Astrocyte of the hippocampus (primary cell): ENCODE data around the gene FUT6.
A peak's percentile ranks its signal among the peaks of the same experiment; 100 is the strongest.
"Not testable (repeated sequence)": the region's sequence is repeated elsewhere in the genome, so short reads cannot be mapped to it uniquely, and the experiment has no call there.

ENCODE experiments used
- DNase-seq: peaks from one replicate; pipeline ENCODE4 v3.0.0; 2011; ENCODE audit warnings: low read depth, low spot score

The FUT6 gene, protein sequence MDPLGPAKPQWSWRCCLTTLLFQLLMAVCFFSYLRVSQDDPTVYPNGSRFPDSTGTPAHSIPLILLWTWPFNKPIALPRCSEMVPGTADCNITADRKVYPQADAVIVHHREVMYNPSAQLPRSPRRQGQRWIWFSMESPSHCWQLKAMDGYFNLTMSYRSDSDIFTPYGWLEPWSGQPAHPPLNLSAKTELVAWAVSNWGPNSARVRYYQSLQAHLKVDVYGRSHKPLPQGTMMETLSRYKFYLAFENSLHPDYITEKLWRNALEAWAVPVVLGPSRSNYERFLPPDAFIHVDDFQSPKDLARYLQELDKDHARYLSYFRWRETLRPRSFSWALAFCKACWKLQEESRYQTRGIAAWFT

DNA sequence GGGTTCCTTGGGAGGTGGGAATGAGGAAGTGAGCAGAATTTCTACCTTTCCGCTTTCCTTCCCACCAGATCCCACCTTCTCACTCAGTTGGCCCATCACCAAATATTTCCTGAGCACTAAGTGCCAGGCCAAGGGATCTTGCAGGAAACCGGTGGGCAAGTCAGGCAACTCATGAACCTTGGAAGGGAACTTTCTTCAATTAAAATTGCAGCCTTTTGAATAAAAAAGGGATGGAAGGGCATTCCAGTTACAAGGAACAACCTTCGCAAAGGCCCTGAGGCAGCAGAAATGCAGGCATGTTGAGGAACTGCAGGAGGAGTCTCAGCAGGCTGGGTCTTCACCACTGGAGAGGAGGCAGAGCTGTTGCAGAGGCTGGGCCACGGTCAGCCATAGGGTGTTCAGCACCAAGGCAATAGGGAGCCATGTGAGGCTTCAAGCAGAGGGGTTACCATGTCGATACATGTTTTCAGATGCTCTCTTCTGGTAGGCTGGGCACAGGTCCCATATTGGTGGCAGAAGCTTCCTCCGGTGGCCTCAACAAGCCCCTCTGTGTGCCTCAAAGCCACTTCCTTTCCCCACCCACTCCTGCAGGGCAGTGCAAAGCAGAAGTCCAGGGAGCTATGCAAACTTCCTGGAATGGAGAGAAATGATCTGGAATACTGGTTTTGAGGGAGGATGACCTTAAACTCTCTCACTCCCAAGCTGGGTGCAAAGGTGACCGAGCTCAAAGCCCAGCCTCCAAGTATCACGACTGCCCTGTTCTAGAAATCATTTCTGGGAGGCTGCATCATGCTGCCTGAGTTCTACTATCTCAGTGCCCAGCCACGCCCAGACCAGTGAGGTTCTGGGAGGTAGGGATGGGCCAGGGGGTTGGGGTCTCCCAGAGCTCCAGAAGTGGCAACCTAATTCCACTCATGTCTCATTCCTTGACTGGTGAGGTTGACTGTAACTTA is at the start of gene FUT6:
Gene FUT6, minus strand, starts transcription at position 638 of the 953 bp plus-strand sequence. CDS start 7,135 bp downstream, outside the sequence.
- DNase-seq: no peak

DNA sequence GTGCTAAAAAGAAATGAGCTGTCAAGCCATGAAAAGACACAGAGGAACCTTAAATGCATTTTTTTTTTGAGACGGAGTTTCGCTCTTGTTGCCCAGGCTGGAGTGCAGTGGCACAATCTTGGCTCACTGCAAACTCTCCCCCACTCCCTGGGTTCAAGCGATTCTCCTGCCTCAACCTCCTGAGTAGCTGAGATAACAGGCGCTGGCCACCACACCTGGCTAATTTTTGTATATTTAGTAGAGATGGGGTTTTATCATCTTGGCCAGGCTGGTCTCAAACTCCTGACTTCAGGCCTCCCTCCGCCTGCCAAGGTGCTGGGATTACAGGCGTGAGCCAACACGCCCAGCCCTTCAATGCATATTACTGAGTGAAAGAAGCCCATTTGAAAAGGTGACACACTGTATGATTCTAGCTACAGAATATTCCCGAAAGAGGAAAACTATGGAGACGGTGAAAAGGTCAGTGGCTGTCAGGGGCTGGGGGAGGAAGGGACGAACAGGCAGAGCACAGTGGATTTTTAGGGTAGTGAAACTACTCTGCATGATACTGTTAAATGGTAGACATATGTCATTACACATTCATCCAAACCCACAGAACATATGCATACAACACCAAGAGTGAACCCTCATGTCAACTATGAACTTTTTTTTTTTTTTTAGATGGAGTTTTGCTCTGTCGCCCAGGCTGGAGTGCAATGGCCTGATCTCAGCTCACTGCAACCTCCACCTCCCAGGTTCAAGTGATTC is 44.7 kb upstream of the FUT6 start:
- DNase-seq: not testable (repeated sequence)

DNA sequence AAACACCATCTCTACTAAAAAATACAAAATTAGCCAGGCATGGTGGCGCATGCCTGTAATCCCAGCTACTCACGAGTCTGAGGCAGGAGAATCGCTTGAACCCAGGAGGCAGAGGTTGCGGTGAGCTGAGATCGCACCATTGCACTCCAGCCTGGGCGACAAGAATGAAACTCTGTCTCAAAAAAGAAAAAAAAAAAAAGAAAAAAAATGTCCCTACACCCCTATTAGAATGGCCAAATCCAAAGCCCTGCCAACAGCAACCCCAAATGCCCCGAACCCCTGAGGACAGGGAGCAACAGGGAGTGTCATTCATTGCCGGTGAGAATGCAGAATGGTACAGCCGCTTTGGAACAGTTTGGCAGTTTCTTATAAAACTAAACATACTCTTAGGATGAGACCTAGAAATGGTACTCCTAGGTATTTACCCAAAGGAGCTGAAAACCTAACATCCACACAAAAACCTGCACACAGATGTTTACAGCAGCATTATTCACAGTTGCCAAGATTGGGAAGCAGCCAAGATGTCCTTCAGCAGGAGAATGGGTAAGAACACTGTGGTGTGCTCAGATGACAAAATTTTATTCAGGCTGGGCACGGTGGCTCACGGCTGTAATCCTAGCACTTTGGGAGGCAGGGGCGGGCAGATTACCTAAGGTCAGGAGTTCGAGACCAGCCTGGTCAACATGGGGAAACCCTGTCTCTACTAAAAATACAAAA is 43.8 kb upstream of the FUT6 start:
- DNase-seq: not testable (repeated sequence)

DNA sequence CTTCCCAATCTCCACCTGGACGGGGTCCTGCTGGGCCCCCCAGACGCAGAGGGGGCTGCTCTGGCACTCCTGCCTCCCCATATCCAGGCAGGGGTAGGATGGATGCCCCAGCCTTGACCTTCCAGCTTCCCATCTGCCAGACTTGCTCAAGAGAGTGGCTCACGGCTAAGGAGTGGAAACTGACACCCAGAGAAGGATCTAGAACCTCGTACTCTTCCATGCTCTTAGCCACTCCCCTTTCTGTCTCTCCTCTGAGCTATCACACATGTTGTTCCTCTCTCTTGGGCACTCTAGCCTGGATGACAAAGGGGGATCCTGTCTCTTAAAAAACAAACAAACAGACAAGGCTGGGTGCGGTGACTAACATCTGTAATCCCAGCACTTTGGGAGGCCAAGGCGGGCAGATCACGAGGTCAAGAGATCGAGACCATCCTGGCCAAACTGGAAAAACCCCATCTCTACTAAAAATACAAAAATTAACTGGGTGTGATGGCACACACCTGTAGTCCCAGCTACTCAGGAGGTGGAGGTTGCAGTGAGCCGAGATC is 43.0 kb upstream of the FUT6 start:
- no peak for DNase-seq

DNA sequence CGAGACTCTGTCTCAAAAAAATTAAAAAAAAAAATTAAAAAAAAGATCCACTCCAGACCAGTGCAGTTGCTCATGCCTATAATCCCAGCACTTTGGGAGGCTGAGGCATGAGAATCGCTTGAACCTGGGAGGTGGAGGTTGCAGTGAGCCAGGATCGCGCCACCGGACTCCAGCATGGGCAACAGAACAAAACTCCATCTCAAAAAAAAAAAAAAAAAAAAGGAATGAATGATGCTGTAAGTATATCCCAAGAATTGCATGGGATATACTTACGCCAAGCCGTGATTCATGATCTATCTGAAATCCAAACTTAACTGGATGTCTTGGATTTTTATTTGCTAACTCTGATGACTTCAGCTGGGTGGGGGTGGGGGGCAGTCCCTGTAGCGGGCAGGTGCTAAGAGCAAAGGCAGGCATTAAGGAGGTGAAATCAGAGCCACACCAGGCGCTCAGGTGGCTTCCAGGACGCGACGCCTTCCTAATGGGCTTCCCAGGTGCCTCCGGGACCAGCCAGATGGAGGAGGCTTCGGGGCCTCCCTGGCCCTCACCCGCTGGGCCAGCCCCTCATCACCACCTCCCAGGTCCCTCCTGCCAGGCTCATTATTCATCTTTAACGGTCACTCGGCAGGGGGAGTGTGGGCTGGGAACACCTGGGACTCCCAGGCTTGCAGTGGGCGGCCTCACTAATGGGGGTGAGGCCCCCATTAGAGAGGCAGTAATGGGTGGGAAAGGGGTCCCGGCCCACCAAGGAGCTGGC is 42.2 kb upstream of the FUT6 start:
- no peak for DNase-seq

DNA sequence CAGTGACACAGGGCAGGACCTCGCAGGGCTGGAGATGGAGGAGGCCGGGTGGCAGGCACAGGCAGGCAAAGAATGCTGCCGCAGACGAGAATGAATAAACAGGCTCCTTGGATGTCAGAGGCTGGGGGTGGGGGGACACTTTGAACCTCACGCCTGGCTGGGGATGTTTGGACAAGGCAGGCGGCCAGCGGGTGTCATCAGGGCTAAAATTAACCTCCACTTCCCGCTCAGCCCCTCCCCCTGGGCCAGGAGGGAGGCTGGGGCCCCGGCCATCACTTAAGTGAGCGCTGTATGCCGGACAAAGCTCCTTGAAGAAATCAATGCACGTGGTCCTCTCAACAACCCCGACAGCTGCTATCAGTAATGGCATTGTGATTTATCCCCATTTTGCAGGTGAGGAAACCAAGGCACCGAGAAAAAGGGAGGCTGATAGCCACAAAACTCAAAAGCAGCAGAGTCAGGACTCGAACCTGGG is 41.1 kb upstream of the FUT6 start:
- peak; percentile 78 for DNase-seq

DNA sequence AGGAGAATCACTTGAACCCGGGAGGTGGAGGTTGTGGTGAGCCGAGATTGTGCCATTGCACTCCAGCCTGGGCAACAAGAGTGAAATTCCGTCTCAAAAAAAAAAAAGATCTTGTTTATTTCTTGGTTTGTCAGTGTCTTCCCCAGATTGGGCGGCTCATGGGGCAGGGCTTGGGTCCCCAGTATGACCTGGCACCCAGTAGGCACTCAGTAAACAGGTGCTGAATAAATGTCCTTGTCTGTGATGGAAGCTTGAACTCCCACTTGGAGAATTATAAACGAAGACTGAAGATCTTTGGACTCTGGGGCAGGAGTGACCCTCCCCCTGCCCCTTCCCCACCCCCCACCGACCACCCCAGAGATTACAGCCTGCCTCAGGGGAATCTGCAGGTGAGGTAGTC is 40.7 kb upstream of the FUT6 start:
- no peak for DNase-seq

DNA sequence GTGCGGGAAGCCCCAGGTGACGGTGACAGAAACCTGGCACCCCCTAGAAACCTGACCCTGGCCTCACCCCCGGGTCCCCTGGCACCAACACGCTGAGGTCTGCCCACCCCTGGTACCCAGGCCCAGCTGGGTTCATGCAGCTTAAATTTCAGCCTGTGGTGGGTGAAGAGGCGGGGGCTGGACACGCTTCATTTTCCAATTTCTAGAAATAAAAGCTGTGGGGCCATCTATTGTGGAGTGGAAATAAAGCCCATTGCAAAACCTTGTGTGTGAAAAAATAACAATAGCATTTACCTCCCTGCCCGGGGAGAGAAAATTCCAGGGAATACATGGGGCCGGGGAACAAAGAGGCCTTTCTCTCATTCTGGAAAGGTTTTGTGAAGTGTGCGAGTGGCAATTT is 38.4 kb upstream of the FUT6 start:
- no peak for DNase-seq

DNA sequence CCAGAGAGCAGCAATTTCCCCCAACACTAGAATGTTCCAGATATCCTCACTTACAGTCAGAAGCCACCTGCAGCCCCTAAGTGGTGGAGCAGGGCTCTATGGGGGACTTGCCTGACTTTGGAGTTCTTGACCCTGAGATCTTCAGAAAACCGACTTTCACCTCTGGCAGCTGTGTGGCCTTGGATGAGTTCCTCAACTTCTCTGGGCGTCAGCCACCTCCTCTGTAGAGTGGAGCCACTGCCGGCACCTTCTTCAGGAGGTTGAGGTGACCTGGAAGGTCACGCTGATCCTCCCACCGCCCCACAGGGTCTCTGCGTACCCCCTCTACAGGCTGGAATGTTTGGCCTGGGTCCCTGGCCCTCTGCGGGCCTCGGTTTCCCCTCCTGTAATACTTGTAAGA is 37.9 kb upstream of the FUT6 start:
- DNase-seq: no peak

DNA sequence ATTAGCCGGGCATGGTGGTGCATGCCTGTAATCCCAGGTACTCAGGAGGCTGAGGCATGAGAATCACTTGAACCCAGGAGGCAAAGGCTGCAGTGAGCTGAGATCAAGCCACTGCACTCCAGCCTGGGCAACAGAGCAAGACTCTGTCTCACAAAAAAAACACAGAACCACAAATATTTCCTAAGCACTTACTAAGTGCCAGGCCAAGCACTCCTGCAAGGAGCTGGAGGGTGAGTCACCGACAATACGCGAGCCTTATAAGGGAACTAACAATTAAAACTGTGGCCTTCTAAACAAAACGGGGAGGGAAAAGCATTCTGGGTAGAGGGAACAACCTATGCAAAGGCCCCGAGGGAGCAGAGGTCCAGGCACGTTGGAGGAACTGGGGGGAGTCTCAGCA is 35.0 kb upstream of the FUT6 start:
- peak; percentile 36 for DNase-seq

DNA sequence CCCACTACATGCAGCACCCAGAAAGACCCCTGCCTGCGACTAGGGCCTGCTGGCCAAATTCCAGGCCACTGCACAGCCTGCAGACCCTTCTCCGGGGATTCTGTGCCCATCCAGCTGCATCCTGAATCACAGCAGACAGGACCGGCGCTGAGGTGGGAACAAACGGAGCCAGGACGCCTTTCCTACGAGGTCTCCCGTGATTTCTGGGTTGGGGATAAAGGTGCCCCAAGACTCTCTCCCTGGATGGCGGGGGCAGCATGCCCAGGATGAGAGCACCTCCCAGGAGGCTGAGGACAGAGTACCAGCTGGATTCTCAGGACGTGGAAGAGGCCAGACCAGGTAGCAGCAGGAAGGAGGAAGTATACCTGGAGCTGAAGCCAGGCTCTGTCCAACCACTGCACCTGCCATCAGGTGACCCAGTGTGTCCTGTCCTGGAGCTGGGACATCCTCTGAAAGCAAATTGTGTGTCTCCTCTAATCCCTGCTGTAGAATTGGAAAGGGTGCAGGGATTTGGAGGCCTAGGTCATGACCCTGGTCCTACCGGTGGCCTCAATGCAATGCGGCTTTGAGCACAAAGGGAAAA is 34.2 kb upstream of the FUT6 start:
- DNase-seq: no peak

DNA sequence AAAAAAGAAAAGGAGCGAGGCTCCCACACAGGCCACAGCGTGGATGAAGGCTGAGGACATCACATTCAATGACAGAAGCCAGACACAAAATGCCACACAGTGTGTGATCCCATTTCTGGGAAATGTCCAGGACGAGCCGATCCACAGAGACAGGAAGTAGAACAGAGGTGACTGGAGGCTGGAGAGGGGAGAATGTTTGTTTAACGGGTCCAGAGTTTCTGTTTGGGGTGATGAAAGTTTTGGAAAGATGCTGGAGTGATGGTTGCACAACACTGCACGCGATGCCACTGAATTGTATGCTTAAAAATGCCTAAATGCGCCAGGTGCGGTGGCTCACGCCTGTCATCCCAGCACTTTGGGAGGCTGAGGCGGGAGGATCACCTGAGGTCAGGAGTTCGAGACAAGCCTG is 31.5 kb upstream of the FUT6 start:
- DNase-seq: no peak

DNA sequence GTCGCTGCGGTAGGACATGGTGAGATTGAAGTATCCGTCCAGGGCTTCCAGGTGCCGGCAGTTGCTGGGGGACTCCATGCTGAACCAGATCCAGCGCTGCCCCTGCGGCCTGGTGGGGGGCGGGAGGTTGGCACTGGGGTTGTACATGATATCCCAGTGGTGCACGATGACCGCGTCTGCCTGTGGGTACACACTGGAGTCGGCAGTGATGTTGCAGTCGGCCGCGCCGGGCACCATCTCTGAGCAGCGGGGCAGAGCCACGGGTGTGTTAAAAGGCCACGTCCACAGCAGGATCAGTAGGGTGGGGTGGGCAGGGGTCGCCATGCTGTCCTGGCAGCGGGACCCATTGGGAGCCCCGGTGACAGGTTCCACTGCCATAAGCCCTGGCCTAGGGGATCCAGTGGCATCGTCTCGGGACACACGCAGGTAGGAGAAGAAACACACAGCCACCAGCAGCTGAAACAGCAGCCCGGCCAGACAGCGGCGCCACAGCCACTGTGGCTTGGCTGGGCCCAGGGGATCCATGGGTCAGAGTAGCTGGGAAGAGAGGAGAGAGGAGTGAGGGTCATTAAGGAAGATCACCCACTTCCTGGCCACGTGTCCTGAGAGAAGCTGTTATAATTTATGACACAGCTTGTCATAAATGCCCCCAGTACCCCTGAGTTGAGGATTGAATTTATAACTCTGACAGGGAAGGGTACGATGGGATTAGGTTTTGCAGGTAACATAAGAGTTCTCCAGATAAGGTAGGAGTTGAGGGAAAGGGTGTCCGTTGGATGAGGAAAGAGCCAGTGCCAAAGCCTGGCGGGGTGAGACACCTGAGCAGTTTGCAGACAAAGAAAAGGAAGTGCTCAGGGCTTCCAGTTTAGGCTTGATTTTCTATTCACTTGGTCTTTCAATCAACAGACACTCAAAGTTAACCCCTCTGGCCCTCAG is 28.0 kb upstream of the FUT6 start:
- no peak for DNase-seq

DNA sequence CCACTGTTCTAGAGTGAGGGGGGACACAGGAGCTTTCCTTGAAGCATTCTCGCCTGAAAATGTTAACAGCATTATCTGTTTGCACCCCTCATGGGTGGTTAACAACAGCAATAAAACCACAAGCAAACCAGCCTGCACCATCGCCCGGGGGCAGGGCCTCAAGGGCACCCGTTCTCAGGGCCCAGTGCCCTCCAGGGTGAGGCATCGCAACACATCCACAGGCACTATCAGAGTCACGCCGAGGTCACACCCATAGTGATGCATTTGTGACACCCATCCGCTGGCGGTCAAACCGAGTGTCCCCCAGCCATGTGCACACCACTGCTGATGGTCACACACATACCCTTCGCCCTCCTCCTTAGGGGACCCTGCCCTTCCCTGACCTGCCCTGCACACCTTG is 26.3 kb upstream of the FUT6 start:
- no peak for DNase-seq

DNA sequence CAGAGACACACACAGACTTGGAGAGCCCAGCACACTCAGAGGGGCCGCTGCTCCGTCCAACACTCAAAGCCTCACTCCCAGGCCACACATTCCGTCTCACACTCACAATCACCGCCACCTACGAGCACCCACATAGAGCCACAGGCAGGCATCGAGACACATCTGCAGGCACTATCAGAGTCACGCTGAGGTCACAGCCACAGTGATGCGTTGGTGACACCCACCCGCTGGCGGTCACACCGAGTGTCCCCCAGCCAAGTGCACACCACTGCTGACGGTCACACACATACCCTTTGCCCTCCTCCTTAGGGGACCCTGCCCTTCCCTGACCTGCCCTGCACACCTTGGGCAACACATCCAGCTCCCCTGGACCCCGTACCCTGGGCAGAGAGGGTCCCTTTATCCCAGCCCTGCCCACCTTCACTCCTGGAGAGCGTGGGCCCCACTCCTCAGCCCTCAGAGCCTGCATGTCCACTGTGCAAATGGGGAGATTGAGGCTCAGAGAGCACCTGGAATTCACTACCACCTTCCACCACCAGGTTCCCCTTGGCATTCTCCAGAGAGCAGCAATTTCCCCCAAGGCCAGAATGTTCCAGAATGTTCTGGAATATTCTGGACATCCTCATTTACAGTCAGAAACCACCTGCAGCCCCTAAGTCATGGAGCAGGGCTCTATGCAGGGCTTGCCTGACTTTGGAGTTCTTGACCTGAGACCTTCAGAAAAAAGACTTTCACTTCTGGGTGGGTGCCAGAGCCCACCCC is 25.4 kb upstream of the FUT6 start:
- DNase-seq: no peak

DNA sequence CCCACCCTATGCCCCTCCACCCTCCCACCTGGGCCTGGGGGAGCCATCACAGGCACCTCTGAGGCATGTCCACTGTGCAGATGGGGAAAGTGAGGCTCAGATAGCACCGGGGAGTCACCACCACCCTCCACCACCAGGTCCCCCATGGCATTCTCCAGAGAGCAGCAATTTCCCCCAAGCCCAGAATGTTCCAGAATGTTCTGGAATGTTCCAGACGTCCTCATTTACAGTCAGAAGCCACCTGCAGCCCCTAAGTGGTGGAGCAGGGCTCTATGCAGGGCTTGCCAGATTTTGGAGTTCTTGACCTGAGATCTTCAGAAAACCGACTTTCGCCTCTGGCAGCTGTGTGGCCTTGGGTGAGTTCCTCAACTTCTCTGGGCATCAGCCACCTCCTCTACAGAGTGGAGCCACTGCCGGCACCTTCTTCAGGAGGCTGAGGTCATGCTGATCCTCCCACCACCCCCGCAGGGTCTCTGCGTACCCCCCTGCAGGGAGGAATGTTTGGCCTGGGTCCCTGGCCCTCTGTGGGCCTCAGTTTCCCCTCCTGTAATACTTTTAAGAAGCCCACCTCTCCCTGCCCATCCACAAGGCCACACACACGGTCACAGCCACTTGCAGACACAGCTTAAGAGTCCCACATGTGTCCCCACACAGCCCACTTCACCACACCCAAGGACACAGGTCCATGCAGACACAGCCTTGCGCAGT is 24.7 kb upstream of the FUT6 start:
- no peak for DNase-seq

DNA sequence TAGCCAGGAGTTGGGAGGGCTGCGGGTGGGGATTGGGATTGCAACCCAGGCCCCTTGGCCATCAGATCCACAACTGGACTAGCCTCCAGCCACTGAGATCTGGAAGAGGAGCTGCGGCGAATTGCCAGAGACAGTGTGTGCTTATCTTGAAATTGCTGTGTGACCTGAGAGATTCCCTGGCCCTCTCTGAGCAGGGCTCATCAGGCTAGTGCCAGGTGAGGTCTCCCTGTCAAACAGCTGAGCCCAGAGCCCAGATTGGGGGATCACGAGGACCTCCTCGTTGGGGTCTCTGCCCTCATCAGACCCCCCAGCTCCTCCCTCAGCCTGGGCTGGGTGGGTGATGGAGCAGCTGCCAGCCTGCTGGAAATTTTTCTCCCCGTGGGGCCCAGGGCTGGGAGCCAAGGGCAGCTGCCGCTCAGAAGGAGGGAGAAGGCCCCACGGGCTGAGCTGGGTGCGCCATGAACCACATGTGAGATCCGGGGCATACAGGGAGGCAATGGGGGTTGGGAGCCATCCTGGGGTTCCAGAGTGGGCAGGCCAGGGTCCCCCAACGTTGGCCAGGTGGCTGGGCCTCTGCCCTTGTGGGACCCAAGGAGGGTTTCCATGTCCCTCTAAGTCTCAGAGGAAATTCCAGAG is 23.6 kb upstream of the FUT6 start:
- DNase-seq: no peak
